ENCODE data around the gene RGS6. TPM values are rescaled to one million over a fixed set of nuclear protein-coding genes. Genes with fewer than 3 reads are reported as not detected.

The RGS6 gene
- total and polyA plus RNA-seq, 2 experiments from 2014 or later, result 0.86 to 0.95 TPM

DNA sequence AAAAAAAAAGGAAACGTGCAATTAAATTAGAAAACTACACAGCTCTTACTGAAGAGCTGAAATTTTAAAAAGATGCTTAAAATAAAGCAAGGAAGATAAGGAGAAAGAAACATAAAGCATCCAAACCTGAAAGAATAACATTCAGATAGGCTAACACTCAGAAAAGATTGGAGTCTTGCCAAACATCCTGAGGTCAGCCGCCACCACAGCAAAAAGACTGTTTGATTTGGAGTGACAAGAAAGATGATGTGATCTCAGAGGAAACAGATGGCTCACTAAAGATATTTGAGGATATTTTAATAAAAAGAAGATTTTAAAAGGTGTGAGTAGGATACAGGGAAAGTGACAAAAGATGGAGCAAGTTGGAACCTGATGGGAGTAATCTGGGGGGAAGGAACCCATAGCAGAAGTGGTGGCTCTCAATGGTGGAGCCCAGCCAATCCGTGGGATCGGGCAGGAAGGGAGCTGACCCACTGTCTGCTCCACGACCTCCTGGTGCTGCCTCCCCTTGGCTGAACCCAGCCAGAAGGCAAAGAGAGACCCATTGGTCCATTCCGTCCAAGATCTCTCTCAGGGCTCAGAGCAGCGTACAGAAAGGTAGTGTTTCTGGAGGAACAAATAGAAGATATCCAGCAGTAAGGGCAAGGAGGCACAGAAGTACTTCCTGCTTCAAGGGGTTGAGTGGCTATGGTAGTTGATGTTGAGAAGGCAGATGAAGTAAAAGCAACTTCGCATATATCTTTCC is 469.6 kb downstream of the RGS6 start:
- Histone ChIP-seq H3K27ac (no peak overlapping the region), H3K27me3 (no peaks in the 10 kb centered on the region), H3K36me3 (no peaks in the 10 kb centered on the region), H3K9me3 (ENCODE audit: low read depth) (no peaks in the 10 kb centered on the region), H3K4me1 (ENCODE audit: low read depth) (no peaks in the 10 kb centered on the region), H3K4me3 (no peak overlapping the region)
- DNase-seq (ENCODE audit: low read depth in 1 of 2, low spot score in 1 of 2), result no peak
- TF ChIP-seq, protein P1, sequence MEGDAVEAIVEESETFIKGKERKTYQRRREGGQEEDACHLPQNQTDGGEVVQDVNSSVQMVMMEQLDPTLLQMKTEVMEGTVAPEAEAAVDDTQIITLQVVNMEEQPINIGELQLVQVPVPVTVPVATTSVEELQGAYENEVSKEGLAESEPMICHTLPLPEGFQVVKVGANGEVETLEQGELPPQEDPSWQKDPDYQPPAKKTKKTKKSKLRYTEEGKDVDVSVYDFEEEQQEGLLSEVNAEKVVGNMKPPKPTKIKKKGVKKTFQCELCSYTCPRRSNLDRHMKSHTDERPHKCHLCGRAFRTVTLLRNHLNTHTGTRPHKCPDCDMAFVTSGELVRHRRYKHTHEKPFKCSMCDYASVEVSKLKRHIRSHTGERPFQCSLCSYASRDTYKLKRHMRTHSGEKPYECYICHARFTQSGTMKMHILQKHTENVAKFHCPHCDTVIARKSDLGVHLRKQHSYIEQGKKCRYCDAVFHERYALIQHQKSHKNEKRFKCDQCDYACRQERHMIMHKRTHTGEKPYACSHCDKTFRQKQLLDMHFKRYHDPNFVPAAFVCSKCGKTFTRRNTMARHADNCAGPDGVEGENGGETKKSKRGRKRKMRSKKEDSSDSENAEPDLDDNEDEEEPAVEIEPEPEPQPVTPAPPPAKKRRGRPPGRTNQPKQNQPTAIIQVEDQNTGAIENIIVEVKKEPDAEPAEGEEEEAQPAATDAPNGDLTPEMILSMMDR (IDR thresholded peaks at IDR 0.05; ENCODE audit: low read depth, low read length), result no peak

DNA sequence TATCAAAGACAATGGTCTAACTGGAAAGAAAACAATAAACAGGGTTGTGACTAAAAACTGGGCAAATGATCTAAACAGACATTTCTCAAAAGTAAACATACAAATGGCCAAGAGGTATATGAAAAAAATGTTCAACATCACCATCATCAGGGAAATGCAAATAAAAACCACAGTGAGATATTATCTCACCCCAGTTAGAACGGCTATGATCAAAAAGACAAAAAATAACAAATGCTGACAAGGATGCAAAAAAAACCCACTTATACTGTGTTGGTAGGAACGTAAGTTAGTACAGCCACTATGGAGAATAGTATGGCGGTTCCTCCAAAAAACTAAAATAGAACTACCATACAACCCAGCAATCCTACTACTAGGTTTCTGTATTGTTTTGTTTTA is 470.1 kb downstream of the RGS6 start:
- TF ChIP-seq, protein P1 (IDR thresholded peaks at IDR 0.05; ENCODE audit: low read depth, low read length), result no peak
- no peaks in the 10 kb centered on the region for H3K27me3 ChIP-seq
- H3K4me3 ChIP-seq, result no peak overlapping the region
- no peaks in the 10 kb centered on the region for H3K36me3 ChIP-seq
- H3K4me1 ChIP-seq (ENCODE audit: low read depth), result no peaks in the 10 kb centered on the region
- DNase-seq (ENCODE audit: low read depth in 1 of 2, low spot score in 1 of 2), result no peak
- H3K9me3 ChIP-seq (ENCODE audit: low read depth), result no peaks in the 10 kb centered on the region
- H3K27ac ChIP-seq, result no peak overlapping the region

- TF ChIP-seq, protein P1 (IDR thresholded peaks at IDR 0.05; ENCODE audit: low read depth, low read length), result no peak
- H3K27me3 ChIP-seq, result no peaks in the 10 kb centered on the region
- DNase-seq (ENCODE audit: low read depth in 1 of 2, low spot score in 1 of 2), result no peak
- no peaks in the 10 kb centered on the region for H3K9me3 ChIP-seq (ENCODE audit: low read depth)
- no peak overlapping the region for H3K4me3 ChIP-seq
- no peak overlapping the region for H3K27ac ChIP-seq
- no peaks in the 10 kb centered on the region for H3K36me3 ChIP-seq
- no peaks in the 10 kb centered on the region for H3K4me1 ChIP-seq (ENCODE audit: low read depth)
These were observed 472.0 kb downstream of the RGS6 start for GRCh38 chr14:72404106-72404774.

GRCh38 chr14:72404998-72405397 is 472.8 kb downstream of the RGS6 start:
- no peak overlapping the region for H3K27ac ChIP-seq
- no peaks in the 10 kb centered on the region for H3K36me3 ChIP-seq
- DNase-seq (ENCODE audit: low read depth in 1 of 2, low spot score in 1 of 2), result no peak
- H3K27me3 ChIP-seq, result no peaks in the 10 kb centered on the region
- H3K4me3 ChIP-seq, result no peak overlapping the region
- H3K4me1 ChIP-seq (ENCODE audit: low read depth), result no peaks in the 10 kb centered on the region
- TF ChIP-seq, protein P1 (IDR thresholded peaks at IDR 0.05; ENCODE audit: low read depth, low read length), result no peak
- H3K9me3 ChIP-seq (ENCODE audit: low read depth), result no peaks in the 10 kb centered on the region

DNA sequence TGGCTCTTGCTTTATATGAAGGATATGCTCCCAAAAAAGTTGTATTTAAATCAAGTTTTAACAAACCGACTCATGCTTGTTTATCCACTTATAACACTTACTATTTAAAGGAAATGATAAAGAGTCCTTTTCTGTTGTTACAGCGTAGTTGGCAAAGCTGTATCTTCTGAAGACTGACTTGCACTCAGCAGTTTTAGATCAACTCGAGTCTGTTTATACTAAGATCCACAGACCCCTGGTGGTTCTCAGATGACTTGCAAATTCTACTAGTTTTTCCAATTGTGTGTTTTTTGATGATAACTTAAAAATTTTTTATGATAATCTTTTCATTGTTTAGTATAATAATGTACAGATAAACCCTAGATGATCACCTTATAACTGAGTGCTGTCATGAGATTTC is 475.8 kb downstream of the RGS6 start:
- DNase-seq (ENCODE audit: low read depth in 1 of 2, low spot score in 1 of 2), result no peak
- Histone ChIP-seq H3K27me3 (no peaks in the 10 kb centered on the region), H3K27ac (no peak overlapping the region), H3K36me3 (no peaks in the 10 kb centered on the region), H3K9me3 (ENCODE audit: low read depth) (no peaks in the 10 kb centered on the region), H3K4me3 (no peak overlapping the region), H3K4me1 (ENCODE audit: low read depth) (no peaks in the 10 kb centered on the region)
- TF ChIP-seq, protein P1 (IDR thresholded peaks at IDR 0.05; ENCODE audit: low read depth, low read length), result no peak

Measured in cardiac muscle cell (in vitro differentiated cells and primary cell).